ENCODE measurements around the gene TCF7L1.

DNA sequence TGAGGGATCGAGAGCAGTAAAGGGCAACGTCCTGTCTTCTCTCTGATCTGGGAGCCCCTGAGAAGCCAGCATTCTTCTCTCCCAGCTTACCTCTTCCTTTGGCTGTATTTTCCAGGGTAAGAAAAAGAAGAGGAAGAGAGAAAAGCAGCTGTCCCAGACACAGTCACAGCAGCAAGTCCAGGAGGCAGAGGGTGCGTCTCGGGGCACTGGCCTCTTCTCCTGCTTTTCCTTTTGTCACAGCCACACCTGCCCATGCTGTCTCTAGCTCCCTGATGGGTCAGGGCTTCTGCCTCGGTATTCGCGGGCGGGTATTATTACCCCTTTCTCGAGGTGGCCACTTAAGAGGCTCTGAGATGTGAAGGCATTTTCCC lies 174.3 kb downstream of the TCF7L1 start:
- TF ChIP-seq, protein P1, sequence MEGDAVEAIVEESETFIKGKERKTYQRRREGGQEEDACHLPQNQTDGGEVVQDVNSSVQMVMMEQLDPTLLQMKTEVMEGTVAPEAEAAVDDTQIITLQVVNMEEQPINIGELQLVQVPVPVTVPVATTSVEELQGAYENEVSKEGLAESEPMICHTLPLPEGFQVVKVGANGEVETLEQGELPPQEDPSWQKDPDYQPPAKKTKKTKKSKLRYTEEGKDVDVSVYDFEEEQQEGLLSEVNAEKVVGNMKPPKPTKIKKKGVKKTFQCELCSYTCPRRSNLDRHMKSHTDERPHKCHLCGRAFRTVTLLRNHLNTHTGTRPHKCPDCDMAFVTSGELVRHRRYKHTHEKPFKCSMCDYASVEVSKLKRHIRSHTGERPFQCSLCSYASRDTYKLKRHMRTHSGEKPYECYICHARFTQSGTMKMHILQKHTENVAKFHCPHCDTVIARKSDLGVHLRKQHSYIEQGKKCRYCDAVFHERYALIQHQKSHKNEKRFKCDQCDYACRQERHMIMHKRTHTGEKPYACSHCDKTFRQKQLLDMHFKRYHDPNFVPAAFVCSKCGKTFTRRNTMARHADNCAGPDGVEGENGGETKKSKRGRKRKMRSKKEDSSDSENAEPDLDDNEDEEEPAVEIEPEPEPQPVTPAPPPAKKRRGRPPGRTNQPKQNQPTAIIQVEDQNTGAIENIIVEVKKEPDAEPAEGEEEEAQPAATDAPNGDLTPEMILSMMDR (optimal IDR thresholded peaks at IDR 0.05 in 1 of 3, IDR thresholded peaks at IDR 0.05 in 1 of 3, conservative IDR thresholded peaks at IDR 0.05 in 1 of 3; ENCODE audit: extremely low read depth in 1 of 3, insufficient read depth in 2 of 3, low read length in 3 of 3): no peak
- TF ChIP-seq EZH2 (IDR thresholded peaks at IDR 0.05; ENCODE audit: low read length): no peak

All from keratinocyte (primary cell).